Epithelial cell of proximal tubule (primary cell): Measurements from ENCODE around the gene MOCS1. TPM values are rescaled to one million over a fixed set of nuclear protein-coding genes. Genes with fewer than 3 reads are reported as not detected.

Experiments used
- DNase-seq: peaks from one replicate; pipeline ENCODE4 v3.0.0-alpha.2; 2011; ENCODE audit warnings: low read depth
- H3K4me3 ChIP-seq: 2 replicates; pipeline ENCODE4 v1.5.1; 2011; ENCODE audit warnings: low read depth, mild to moderate bottlenecking, low read length
- total RNA-seq: library from RNA; depleted of rRNA; stranded (reverse); fragments of >200 nt; gene quantifications from 2 replicates; pipeline ENCODE4 v1.2.3, GENCODE V29; 2015
- TF ChIP-seq, protein P1 (sequence below): conservative IDR thresholded peaks from 2 replicates; pipeline ENCODE4 v1.5.1; 2012; ENCODE audit warnings: low read depth, mild to moderate bottlenecking, low read length

MOCS1 gene
- total RNA-seq: 6.5 and 10.1 TPM in 2 replicates

DNA sequence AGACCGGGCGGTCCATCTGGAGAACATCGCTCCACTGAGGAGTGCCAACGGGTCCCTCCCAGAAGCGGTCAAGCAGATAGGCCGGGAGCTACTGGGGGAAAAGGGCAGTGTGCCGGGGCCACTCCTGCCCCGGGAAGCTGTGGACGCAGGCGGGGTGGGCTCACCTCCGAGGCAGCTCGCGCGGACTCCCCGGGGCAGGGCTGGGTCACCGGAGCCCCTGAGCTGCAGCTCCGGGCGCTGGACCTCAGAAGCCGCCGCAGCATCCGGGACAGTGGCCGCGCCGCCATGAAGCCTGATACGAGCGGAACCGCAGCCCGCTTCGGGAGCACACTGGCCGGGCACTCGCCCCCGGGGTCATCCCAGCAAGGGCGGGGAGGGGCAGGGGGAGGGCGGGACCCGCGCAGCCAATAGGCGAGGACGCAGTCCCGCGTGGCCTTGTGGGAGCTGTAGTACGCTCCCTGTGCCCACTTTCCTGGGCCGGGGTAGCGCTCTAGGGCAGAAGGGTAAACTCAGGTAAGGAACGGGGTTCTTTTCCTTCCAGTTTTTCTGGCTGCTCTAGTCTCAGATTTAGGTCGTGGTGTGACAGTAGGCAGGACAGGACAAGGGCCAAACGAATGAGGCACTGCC is at the start of gene MOCS1:
Gene MOCS1 (minus strand): TSS at position 332 of the 627 bp plus-strand sequence. CDS start 45 bp downstream, at position 287.
- H3K4me3 ChIP-seq: peak within 1 kb of the TSS; percentile 93
- no peak for DNase-seq
- TF ChIP-seq, protein P1, sequence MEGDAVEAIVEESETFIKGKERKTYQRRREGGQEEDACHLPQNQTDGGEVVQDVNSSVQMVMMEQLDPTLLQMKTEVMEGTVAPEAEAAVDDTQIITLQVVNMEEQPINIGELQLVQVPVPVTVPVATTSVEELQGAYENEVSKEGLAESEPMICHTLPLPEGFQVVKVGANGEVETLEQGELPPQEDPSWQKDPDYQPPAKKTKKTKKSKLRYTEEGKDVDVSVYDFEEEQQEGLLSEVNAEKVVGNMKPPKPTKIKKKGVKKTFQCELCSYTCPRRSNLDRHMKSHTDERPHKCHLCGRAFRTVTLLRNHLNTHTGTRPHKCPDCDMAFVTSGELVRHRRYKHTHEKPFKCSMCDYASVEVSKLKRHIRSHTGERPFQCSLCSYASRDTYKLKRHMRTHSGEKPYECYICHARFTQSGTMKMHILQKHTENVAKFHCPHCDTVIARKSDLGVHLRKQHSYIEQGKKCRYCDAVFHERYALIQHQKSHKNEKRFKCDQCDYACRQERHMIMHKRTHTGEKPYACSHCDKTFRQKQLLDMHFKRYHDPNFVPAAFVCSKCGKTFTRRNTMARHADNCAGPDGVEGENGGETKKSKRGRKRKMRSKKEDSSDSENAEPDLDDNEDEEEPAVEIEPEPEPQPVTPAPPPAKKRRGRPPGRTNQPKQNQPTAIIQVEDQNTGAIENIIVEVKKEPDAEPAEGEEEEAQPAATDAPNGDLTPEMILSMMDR: no peak

DNA sequence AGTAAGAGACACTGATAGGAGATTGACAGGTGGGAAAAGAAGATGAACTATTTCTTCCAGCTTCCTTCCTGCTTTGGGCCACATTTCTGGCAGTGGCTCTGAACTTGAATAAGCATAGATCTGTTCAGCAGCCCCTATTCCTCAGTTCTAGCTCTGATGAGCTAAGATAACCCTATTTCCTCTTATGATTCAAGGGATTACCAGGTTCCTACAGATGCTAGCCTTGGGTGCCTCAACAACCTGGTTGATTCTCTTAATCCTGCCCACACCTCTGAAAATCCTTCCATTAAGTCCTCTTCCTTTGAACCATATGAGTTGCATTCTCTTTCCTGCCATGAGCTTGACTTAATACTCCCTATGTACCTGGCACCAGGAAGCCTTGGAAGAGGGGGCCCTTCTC is 49.8 kb upstream of the MOCS1 start:
- TF ChIP-seq, protein P1: no peak
- no peak overlapping the region for H3K4me3 ChIP-seq
- DNase-seq: no peak

DNA sequence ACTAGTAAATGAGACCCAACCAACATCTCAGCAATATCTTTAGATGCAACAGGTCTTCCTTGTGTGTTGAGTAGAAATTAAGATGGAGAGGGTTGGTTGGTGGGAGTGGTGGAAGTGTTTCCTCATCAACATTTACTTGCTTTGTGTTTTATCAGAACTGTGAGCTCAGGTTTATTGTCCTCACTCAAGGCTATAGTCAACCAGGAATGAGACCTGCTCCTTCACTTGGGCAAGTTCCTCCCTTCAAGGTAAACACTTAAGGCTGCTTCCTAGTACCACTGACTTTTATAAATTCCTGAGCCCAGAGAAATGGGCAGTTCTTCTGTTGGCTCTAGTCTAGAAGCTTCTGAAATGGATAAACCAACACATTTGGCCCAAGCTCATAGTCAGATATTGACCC is 48.9 kb upstream of the MOCS1 start:
- TF ChIP-seq, protein P1: no peak
- no peak overlapping the region for H3K4me3 ChIP-seq
- no peak for DNase-seq

DNA sequence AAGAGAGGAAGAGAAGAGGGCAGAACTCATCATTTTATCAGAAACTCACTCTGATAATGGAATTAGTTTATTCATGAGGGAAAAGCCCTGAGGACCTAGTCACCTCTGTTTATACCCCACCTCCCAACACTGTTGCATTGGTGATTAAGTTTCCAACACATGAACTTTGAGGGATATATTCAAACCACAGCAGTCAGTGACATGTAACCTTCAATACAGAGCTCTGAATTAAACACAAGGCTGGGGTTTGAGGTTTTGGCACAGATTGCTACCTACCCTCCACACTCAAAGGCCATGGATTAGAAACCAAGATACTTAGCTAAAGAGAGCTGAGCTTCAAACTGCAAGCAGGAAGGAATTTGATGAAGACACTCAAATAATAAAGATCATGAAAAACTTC is 48.5 kb upstream of the MOCS1 start:
- no peak for DNase-seq
- TF ChIP-seq, protein P1: no peak
- no peak overlapping the region for H3K4me3 ChIP-seq

DNA sequence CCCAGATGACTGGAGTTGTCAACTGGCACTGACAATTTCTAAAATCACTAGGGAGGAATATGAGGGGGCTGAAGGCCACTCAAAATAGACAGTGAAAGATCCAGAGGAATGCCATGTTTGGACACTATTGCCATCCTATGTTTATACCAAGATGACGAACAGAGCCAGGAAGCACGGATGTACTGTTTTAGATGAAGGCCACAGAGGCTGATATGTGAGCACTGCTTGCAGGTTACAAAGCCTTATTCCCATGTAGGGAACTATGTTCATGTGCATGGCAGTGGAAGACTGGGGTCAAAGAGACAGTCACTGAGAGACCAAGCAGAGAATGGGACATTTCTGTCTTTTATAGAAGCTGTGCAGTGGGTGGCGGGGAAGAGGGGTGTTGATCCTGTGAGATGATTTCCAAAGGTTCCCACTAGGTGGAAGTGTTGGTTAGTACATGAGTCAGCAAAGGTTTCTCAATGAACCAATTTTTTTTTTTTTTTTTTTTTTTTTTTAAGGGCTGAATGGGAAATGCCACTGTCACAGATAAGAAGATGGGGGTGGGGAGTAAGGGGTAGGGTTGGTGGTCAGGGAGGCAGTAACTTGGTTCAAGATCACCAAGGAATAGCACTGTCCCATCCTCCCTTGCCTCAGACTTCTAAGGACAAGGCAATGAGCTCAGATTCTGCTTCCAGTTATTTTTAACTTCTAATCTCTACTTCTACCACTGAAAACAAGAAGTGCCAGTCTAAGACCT is 46.7 kb upstream of the MOCS1 start:
- H3K4me3 ChIP-seq: no peak overlapping the region
- peak; percentile 10 for DNase-seq
- TF ChIP-seq, protein P1: peak; percentile 71

DNA sequence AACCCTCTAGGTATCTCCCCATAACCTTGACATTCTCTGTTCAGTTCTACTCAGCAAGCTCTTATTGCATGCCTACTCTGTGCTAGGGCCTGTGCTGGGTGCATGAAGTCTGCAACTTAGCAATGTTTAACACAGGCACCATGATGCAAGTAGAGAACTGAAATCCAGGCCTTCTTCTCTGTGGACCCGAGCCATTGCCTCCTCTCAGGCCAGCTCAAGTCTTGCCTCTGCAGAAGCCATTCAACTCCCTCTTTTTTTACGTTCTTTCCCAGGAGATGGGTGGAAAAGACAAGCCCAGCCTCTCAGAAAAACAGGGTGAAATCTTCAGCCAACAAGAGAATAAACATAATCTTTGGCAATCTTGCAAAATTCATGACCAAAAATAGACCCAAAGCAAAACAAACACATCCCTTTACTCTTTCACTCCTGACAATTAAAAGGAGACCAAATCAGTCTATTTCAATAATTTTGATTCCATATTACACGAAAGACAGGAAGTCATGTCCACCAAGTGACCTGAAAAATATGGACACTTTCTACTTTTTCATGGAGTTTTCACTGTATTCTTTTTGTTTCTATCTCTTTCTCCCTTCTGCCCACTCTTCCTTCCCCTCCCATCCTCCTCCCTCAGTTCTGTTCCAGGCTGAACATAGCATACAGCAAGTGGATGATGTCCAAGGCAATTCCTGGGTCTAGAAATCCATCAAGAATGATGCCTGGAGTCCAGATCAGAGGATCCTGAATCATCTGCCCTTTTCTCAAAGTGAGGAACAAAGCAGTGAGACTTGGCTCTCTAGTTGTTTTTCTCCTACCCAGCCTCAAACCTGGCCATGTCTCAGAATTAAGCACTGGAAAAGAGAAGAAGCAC is 45.4 kb upstream of the MOCS1 start:
- no peak overlapping the region for H3K4me3 ChIP-seq
- TF ChIP-seq, protein P1: no peak
- no peak for DNase-seq
